Fibroblast of lung (primary cell): ENCODE data around the gene RRAS2.

Experiments used
- CTCF ChIP-seq, 2 donors: IDR thresholded peaks in 1 of 2; conservative IDR thresholded peaks in 1 of 2; 1 replicate in 1 of 2; 2 replicates in 1 of 2; pipeline ENCODE4 v1.5.1; 2011 to 2012; ENCODE audit warnings: low read length in 2 of 2, control low read depth in 1 of 2, inconsistent platforms in 1 of 2, low read depth in 1 of 2, mild to moderate bottlenecking in 1 of 2
- EZH2 ChIP-seq: IDR thresholded peaks from 2 replicates; pipeline ENCODE4 v1.5.1; 2012; ENCODE audit warnings: low read length, control low read depth, mild to moderate bottlenecking; ENCODE audit errors: missing control alignments

GRCh38 chr11:14314127-14314526 lies 44.9 kb downstream of the RRAS2 start:
- TF ChIP-seq CTCF (conservative IDR thresholded peaks at IDR 0.05 in 1 of 2, IDR thresholded peaks at IDR 0.05 in 1 of 2; ENCODE audit: low read depth in 1 of 2, low read length in 2 of 2) (no peak), EZH2 (no peak)
